Keratinocyte (primary cell): ENCODE measurements around the gene FRS2.

Experiments used
- EZH2 ChIP-seq: IDR thresholded peaks from one replicate; pipeline ENCODE4 v1.6.1; 2012; ENCODE audit warnings: inconsistent platforms, mild to moderate bottlenecking, low read length, moderate library complexity
- TF ChIP-seq, protein P1 (sequence below), 3 experiments: IDR thresholded peaks in 1 of 3; conservative IDR thresholded peaks in 1 of 3; optimal IDR thresholded peaks in 1 of 3; 2 replicates in 2 of 3; 3 replicates in 1 of 3; pipeline versions ENCODE3 to v1.5.1; 2011; ENCODE audit warnings: low read length in 3 of 3, mild to moderate bottlenecking in 3 of 3, moderate library complexity in 2 of 3, control low read depth in 1 of 3, inconsistent platforms in 1 of 3; ENCODE audit not compliant: insufficient read depth in 2 of 3; ENCODE audit errors: extremely low read depth in 1 of 3

DNA sequence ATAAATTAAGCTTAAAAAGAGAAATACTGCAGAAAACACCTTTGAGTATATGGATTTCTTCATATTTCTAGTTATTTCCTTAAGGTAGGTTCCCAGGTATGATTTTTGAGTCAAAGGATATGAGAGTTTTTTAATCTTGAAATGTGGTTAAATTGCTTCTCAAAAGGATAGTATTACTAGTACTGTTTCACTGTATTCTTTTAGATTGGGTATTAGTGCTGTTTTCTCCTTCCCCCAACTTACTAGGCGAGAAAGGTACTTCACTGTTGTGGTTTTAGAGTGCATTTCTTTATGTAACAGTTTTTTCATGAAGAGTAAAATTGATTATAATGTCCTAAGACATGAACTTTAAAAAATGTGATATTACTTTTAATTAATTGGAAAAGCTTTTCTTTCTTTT is 13.5 kb downstream of the FRS2 start:
- TF ChIP-seq, protein P1, sequence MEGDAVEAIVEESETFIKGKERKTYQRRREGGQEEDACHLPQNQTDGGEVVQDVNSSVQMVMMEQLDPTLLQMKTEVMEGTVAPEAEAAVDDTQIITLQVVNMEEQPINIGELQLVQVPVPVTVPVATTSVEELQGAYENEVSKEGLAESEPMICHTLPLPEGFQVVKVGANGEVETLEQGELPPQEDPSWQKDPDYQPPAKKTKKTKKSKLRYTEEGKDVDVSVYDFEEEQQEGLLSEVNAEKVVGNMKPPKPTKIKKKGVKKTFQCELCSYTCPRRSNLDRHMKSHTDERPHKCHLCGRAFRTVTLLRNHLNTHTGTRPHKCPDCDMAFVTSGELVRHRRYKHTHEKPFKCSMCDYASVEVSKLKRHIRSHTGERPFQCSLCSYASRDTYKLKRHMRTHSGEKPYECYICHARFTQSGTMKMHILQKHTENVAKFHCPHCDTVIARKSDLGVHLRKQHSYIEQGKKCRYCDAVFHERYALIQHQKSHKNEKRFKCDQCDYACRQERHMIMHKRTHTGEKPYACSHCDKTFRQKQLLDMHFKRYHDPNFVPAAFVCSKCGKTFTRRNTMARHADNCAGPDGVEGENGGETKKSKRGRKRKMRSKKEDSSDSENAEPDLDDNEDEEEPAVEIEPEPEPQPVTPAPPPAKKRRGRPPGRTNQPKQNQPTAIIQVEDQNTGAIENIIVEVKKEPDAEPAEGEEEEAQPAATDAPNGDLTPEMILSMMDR (optimal IDR thresholded peaks at IDR 0.05 in 1 of 3, IDR thresholded peaks at IDR 0.05 in 1 of 3, conservative IDR thresholded peaks at IDR 0.05 in 1 of 3; ENCODE audit: extremely low read depth in 1 of 3, insufficient read depth in 2 of 3, low read length in 3 of 3) = no peak
- no peak for TF ChIP-seq EZH2
